ENCODE results near the gene POU2F3. TPM values are rescaled to one million over a fixed set of nuclear protein-coding genes. Genes with fewer than 3 reads are reported as not detected.
A peak's percentile ranks its signal among the peaks of the same experiment; 100 is the strongest.

The POU2F3 gene
- polyA plus RNA-seq, 1 donor (not counting 4 experiments of a cell fraction or from before 2014, with no cell fraction given): 0.96 TPM

DNA sequence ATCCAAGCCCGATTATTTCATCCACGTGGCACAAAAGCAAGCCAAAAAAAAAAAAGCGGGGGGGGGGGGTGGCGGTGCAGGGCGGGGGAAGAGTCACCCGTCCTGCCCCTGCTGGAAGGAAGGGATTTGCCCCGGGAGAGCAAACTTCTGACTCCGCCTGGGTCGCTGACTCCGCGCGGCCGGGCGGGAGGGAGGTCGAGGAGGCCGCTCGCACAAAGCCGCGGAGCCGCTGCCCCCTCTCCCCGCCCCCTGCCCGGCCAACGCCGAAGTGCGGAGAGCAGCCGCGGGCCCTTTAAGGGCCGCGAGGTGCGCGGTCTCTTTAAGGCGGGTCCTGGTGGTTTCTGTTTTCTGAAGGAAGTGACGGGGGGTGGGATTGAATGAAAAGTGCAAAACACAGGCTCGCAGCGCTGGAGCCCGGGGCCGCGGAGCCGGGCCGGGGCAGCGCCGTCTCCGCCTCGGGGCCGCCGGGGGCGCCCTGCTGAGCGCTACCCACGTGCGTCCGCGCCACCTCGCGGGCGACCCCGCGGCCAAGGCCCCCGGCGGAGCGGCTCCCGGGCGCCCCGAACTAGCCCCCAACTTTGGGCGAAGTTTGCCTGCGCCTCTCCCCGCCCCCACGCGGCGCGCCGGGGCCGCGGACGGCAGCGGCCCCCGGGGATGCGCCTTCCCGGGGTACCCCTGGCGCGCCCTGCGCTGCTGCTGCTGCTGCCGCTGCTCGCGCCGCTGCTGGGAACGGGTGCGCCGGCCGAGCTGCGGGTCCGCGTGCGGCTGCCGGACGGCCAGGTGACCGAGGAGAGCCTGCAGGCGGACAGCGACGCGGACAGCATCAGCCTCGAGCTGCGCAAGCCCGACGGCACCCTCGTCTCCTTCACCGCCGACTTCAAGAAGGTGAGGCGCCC lies 29.1 kb upstream of the POU2F3 start, which contains the start of gene OAF:
Gene OAF, plus strand, starts transcription at position 407 of the 896 bp plus-strand sequence. Its CDS starts 248 bp downstream, at position 655.
- Histone ChIP-seq H3K4me3 (ENCODE audit: control insufficient read depth in 2 of 3, extremely low read depth in 1 of 3, insufficient read depth in 2 of 3, low read depth in 1 of 3, low read length in 3 of 3) (peak within 1 kb of the TSS; percentile 67 to 79 (median 78)), H3K36me3 (ENCODE audit: control insufficient read depth in 2 of 2, extremely low read depth in 1 of 2, insufficient read depth in 2 of 2, low read length in 2 of 2) (peaks cover 0 to 4% of the 10 kb centered on the region in 2 experiments), H3K4me2 (ENCODE audit: control insufficient read depth, extremely low read depth, insufficient read depth, low read depth, low read length) (peak within 1 kb of the TSS; percentile 98), H2AFZ (ENCODE audit: control insufficient read depth, low read length) (peak within 1 kb of the TSS; percentile 91), H3K27me3 (ENCODE audit: control insufficient read depth, extremely low read depth, insufficient read depth, low read length) (no peaks in the 10 kb centered on the region), H3K4me1 (ENCODE audit: control insufficient read depth, extremely low read depth, insufficient read depth, low read length) (peaks cover 25% of the 10 kb centered on the region), H3K79me2 (ENCODE audit: control insufficient read depth, insufficient read depth, low read length) (no peaks in the 10 kb centered on the region), H4K20me1 (ENCODE audit: control insufficient read depth, extremely low read depth, insufficient read depth, low read length) (no peaks in the 10 kb centered on the region), H3K9ac (ENCODE audit: control insufficient read depth, extremely low read depth, insufficient read depth, low read length) (peak within 1 kb of the TSS; percentile 84), H3K27ac (ENCODE audit: control insufficient read depth, insufficient read depth, low read length) (peak within 1 kb of the TSS; percentile 72), H3K9me3 (ENCODE audit: control insufficient read depth, low read depth, low read length) (no peaks in the 10 kb centered on the region), H3K9me1 (ENCODE audit: control insufficient read depth, extremely low read depth, insufficient read depth, low read length) (no peaks in the 10 kb centered on the region)
- DNase-seq (ENCODE audit: low read depth, low spot score) (no peak), FAIRE-seq (no peak)
- dilution Hi-C loops (cut with MboI; ENCODE audit: extremely low pct_ligation_motif_present, low sequenced_read_pairs): no loop called here
- TF ChIP-seq, protein P1, sequence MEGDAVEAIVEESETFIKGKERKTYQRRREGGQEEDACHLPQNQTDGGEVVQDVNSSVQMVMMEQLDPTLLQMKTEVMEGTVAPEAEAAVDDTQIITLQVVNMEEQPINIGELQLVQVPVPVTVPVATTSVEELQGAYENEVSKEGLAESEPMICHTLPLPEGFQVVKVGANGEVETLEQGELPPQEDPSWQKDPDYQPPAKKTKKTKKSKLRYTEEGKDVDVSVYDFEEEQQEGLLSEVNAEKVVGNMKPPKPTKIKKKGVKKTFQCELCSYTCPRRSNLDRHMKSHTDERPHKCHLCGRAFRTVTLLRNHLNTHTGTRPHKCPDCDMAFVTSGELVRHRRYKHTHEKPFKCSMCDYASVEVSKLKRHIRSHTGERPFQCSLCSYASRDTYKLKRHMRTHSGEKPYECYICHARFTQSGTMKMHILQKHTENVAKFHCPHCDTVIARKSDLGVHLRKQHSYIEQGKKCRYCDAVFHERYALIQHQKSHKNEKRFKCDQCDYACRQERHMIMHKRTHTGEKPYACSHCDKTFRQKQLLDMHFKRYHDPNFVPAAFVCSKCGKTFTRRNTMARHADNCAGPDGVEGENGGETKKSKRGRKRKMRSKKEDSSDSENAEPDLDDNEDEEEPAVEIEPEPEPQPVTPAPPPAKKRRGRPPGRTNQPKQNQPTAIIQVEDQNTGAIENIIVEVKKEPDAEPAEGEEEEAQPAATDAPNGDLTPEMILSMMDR (optimal IDR thresholded peaks at IDR 0.05 in 1 of 3, IDR thresholded peaks at IDR 0.05 in 1 of 3, conservative IDR thresholded peaks at IDR 0.05 in 1 of 3; ENCODE audit: extremely low read depth in 1 of 3, insufficient read depth in 2 of 3, low read length in 3 of 3): peak in 1 of 3 experiments; percentile 5
- no peak for TF ChIP-seq EZH2 (IDR thresholded peaks at IDR 0.05; ENCODE audit: low read length)

DNA sequence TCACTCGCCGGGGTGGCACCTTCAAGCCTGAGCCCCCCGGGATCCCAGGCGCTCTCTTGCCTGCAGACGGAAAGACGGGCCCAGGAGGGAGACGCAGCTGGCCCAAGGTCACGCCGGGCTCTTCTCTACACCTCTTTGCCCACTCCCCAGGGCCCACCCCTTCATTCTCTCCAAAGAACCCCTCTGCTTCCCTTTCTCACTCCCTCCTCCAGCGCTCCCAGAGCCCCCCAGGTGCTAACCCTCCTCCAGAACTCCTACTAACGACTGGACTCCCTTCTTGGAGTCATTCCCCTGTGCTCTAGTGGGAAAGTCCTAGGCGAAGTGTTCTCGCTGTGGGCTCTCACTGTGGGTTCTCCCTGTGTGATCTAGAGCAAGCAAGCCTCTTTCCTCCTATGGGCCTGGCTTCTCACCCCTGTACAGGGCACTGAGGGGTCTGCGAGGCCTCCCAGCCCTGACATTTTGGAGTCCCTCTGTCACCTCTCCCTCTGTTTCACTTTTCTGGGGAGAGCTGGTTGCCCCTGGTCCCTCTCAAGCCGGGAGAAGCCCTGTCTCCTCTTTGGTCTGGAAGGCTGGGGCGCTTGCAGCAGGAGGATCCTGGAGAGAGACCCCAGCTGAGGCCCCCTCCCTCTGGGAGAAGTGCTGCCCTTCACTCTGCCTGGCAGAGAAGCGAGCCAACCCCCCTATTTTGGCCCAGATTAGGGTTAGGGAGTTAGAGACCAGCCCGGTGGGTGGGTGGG lies 28.2 kb upstream of the POU2F3 start:
- no peaks in the 10 kb centered on the region for H3K27me3 ChIP-seq (ENCODE audit: control insufficient read depth, extremely low read depth, insufficient read depth, low read length)
- FAIRE-seq (no peak), DNase-seq (ENCODE audit: low read depth, low spot score) (no peak)
- peak overlapping the region; percentile 98 for H3K4me2 ChIP-seq (ENCODE audit: control insufficient read depth, extremely low read depth, insufficient read depth, low read depth, low read length)
- H3K9ac ChIP-seq (ENCODE audit: control insufficient read depth, extremely low read depth, insufficient read depth, low read length): peak overlapping the region; percentile 84
- H3K9me1 ChIP-seq (ENCODE audit: control insufficient read depth, extremely low read depth, insufficient read depth, low read length): no peaks in the 10 kb centered on the region
- dilution Hi-C loops (cut with MboI; ENCODE audit: extremely low pct_ligation_motif_present, low sequenced_read_pairs): no loop called here
- no peaks in the 10 kb centered on the region for H3K9me3 ChIP-seq (ENCODE audit: control insufficient read depth, low read depth, low read length)
- H3K36me3 ChIP-seq (ENCODE audit: control insufficient read depth in 2 of 2, extremely low read depth in 1 of 2, insufficient read depth in 2 of 2, low read length in 2 of 2): peaks cover 0 to 4% of the 10 kb centered on the region in 2 experiments
- H2AFZ ChIP-seq (ENCODE audit: control insufficient read depth, low read length): peak overlapping the region; percentile 47
- peak overlapping the region; percentile 67 to 79 (median 78) for H3K4me3 ChIP-seq (ENCODE audit: control insufficient read depth in 2 of 3, extremely low read depth in 1 of 3, insufficient read depth in 2 of 3, low read depth in 1 of 3, low read length in 3 of 3)
- no peak for TF ChIP-seq EZH2 (IDR thresholded peaks at IDR 0.05; ENCODE audit: low read length)
- TF ChIP-seq, protein P1 (optimal IDR thresholded peaks at IDR 0.05 in 1 of 3, IDR thresholded peaks at IDR 0.05 in 1 of 3, conservative IDR thresholded peaks at IDR 0.05 in 1 of 3; ENCODE audit: extremely low read depth in 1 of 3, insufficient read depth in 2 of 3, low read length in 3 of 3): no peak
- H3K4me1 ChIP-seq (ENCODE audit: control insufficient read depth, extremely low read depth, insufficient read depth, low read length): peaks cover 25% of the 10 kb centered on the region
- H3K27ac ChIP-seq (ENCODE audit: control insufficient read depth, insufficient read depth, low read length): peak overlapping the region; percentile 72
- H4K20me1 ChIP-seq (ENCODE audit: control insufficient read depth, extremely low read depth, insufficient read depth, low read length): no peaks in the 10 kb centered on the region
- H3K79me2 ChIP-seq (ENCODE audit: control insufficient read depth, insufficient read depth, low read length): no peaks in the 10 kb centered on the region

Measured in keratinocyte (primary cell).